ENCODE results near the gene OAT. TPM values are rescaled to one million over a fixed set of nuclear protein-coding genes. Genes with fewer than 3 reads are reported as not detected.
"Not testable (repeated sequence)": the region's sequence is repeated elsewhere in the genome, so short reads cannot be mapped to it uniquely, and the experiment has no call there.

The OAT gene
- total RNA-seq, 1 donor from 2014 or later, result 45.8 TPM

GRCh38 chr10:124378881-124379471, 39.7 kb downstream of the OAT start:
- H3K4me3 Mint-ChIP-seq (ENCODE audit: low read depth), result no peak overlapping the region

GRCh38 chr10:124378271-124378670, 40.5 kb downstream of the OAT start:
- no peaks in the 10 kb centered on the region for H3K9me3 Mint-ChIP-seq
- no peak for DNase-seq (ENCODE audit: low spot score)
- H3K27ac Mint-ChIP-seq, result no peak overlapping the region
- H3K36me3 Mint-ChIP-seq (ENCODE audit: low read depth), result no peaks in the 10 kb centered on the region
- no peak overlapping the region for H3K4me3 Mint-ChIP-seq (ENCODE audit: low read depth)
- intact Hi-C loops (cut with micrococcal nuclease), result no loop called here
- no peaks in the 10 kb centered on the region for H3K4me1 Mint-ChIP-seq (ENCODE audit: low read depth)
- peaks cover 23% of the 10 kb centered on the region for H3K27me3 Mint-ChIP-seq (ENCODE audit: low read depth)

More at GRCh38 chr10:124378881-124379471, 39.7 kb downstream of the OAT start:
- no peaks in the 10 kb centered on the region for H3K9me3 Mint-ChIP-seq
- H3K4me1 Mint-ChIP-seq (ENCODE audit: low read depth), result no peaks in the 10 kb centered on the region
- peaks cover 25% of the 10 kb centered on the region for H3K27me3 Mint-ChIP-seq (ENCODE audit: low read depth)
- DNase-seq (ENCODE audit: low spot score), result no peak
- no peak overlapping the region for H3K27ac Mint-ChIP-seq
- intact Hi-C loops (cut with micrococcal nuclease), result no loop called here
- no peaks in the 10 kb centered on the region for H3K36me3 Mint-ChIP-seq (ENCODE audit: low read depth)

GRCh38 chr10:124377101-124377500, 41.6 kb downstream of the OAT start:
- no peaks in the 10 kb centered on the region for H3K9me3 Mint-ChIP-seq
- no peak for DNase-seq (ENCODE audit: low spot score)
- peaks cover 24% of the 10 kb centered on the region for H3K27me3 Mint-ChIP-seq (ENCODE audit: low read depth)
- H3K4me1 Mint-ChIP-seq (ENCODE audit: low read depth), result no peaks in the 10 kb centered on the region
- H3K4me3 Mint-ChIP-seq (ENCODE audit: low read depth), result no peak overlapping the region
- H3K36me3 Mint-ChIP-seq (ENCODE audit: low read depth), result no peaks in the 10 kb centered on the region
- intact Hi-C loops (cut with micrococcal nuclease), result no loop called here
- H3K27ac Mint-ChIP-seq, result no peak overlapping the region

- Mint-ChIP-seq H3K9me3 (no peaks in the 10 kb centered on the region), H3K27me3 (ENCODE audit: low read depth) (peaks cover 24% of the 10 kb centered on the region)
Measured at GRCh38 chr10:124376411-124376810, 42.3 kb downstream of the OAT start.

GRCh38 chr10:124375691-124376090, 43.0 kb downstream of the OAT start:
- H3K27me3 Mint-ChIP-seq (ENCODE audit: low read depth), result peaks cover 20% of the 10 kb centered on the region
- intact Hi-C loops (cut with micrococcal nuclease), result no loop called here
- no peak overlapping the region for H3K4me3 Mint-ChIP-seq (ENCODE audit: low read depth)
- DNase-seq (ENCODE audit: low spot score), result no peak
- no peaks in the 10 kb centered on the region for H3K36me3 Mint-ChIP-seq (ENCODE audit: low read depth)
- H3K27ac Mint-ChIP-seq, result no peak overlapping the region
- H3K9me3 Mint-ChIP-seq, result no peaks in the 10 kb centered on the region
- H3K4me1 Mint-ChIP-seq (ENCODE audit: low read depth), result no peaks in the 10 kb centered on the region

More at GRCh38 chr10:124376411-124376810, 42.3 kb downstream of the OAT start:
- intact Hi-C loops (cut with micrococcal nuclease), result no loop called here
- H3K4me1 Mint-ChIP-seq (ENCODE audit: low read depth), result no peaks in the 10 kb centered on the region
- no peak for DNase-seq (ENCODE audit: low spot score)
- H3K27ac Mint-ChIP-seq, result no peak overlapping the region
- H3K4me3 Mint-ChIP-seq (ENCODE audit: low read depth), result no peak overlapping the region
- H3K36me3 Mint-ChIP-seq (ENCODE audit: low read depth), result no peaks in the 10 kb centered on the region

GRCh38 chr10:124375353-124375614, 43.4 kb downstream of the OAT start:
- no peak overlapping the region for H3K4me3 Mint-ChIP-seq (ENCODE audit: low read depth)
- H3K4me1 Mint-ChIP-seq (ENCODE audit: low read depth), result no peaks in the 10 kb centered on the region
- H3K36me3 Mint-ChIP-seq (ENCODE audit: low read depth), result no peaks in the 10 kb centered on the region
- DNase-seq (ENCODE audit: low spot score), result no peak
- peaks cover 16% of the 10 kb centered on the region for H3K27me3 Mint-ChIP-seq (ENCODE audit: low read depth)
- no peak overlapping the region for H3K27ac Mint-ChIP-seq
- H3K9me3 Mint-ChIP-seq, result no peaks in the 10 kb centered on the region
- intact Hi-C loops (cut with micrococcal nuclease), result no loop called here

GRCh38 chr10:124374535-124375352, 44.0 kb downstream of the OAT start:
- Mint-ChIP-seq H3K27me3 (ENCODE audit: low read depth) (peaks cover 11% of the 10 kb centered on the region), H3K36me3 (ENCODE audit: low read depth) (no peaks in the 10 kb centered on the region), H3K4me3 (ENCODE audit: low read depth) (no peak overlapping the region), H3K9me3 (no peaks in the 10 kb centered on the region), H3K4me1 (ENCODE audit: low read depth) (no peaks in the 10 kb centered on the region), H3K27ac (no peak overlapping the region)
- DNase-seq (ENCODE audit: low spot score), result no peak
- intact Hi-C loops (cut with micrococcal nuclease), result no loop called here

- intact Hi-C loops (cut with micrococcal nuclease), result no loop called here
- H3K9me3 Mint-ChIP-seq, result no peaks in the 10 kb centered on the region
- H3K36me3 Mint-ChIP-seq (ENCODE audit: low read depth), result no peaks in the 10 kb centered on the region
- no peak for DNase-seq (ENCODE audit: low spot score)
- no peaks in the 10 kb centered on the region for H3K4me1 Mint-ChIP-seq (ENCODE audit: low read depth)
- H3K4me3 Mint-ChIP-seq (ENCODE audit: low read depth), result no peak overlapping the region
- H3K27ac Mint-ChIP-seq, result no peak overlapping the region
- H3K27me3 Mint-ChIP-seq (ENCODE audit: low read depth), result peaks cover 11% of the 10 kb centered on the region
Measured at GRCh38 chr10:124372899-124373298, 45.8 kb downstream of the OAT start.

GRCh38 chr10:124370426-124370825, 48.3 kb downstream of the OAT start:
- Mint-ChIP-seq H3K4me3 (ENCODE audit: low read depth) (no peak overlapping the region), H3K4me1 (ENCODE audit: low read depth) (no peaks in the 10 kb centered on the region), H3K27ac (no peak overlapping the region), H3K9me3 (no peaks in the 10 kb centered on the region), H3K27me3 (ENCODE audit: low read depth) (peaks cover 10% of the 10 kb centered on the region), H3K36me3 (ENCODE audit: low read depth) (no peaks in the 10 kb centered on the region)
- intact Hi-C loops (cut with micrococcal nuclease), result no loop called here
- DNase-seq (ENCODE audit: low spot score), result no peak

- Mint-ChIP-seq H3K27ac (no peak overlapping the region), H3K9me3 (no peaks in the 10 kb centered on the region), H3K27me3 (ENCODE audit: low read depth) (peaks cover 10% of the 10 kb centered on the region), H3K4me3 (ENCODE audit: low read depth) (no peak overlapping the region), H3K4me1 (ENCODE audit: low read depth) (no peaks in the 10 kb centered on the region), H3K36me3 (ENCODE audit: low read depth) (no peaks in the 10 kb centered on the region)
- intact Hi-C loops (cut with micrococcal nuclease), result no loop called here
- DNase-seq (ENCODE audit: low spot score), result no peak
Measured at GRCh38 chr10:124369986-124370385, 48.7 kb downstream of the OAT start.

GRCh38 chr10:124369533-124369932, 49.2 kb downstream of the OAT start:
- H3K36me3 Mint-ChIP-seq (ENCODE audit: low read depth); H3K27me3 Mint-ChIP-seq (ENCODE audit: low read depth); DNase-seq (ENCODE audit: low spot score); H3K4me3 Mint-ChIP-seq (ENCODE audit: low read depth); intact Hi-C loops (cut with micrococcal nuclease); H3K4me1 Mint-ChIP-seq (ENCODE audit: low read depth); H3K9me3 Mint-ChIP-seq; H3K27ac Mint-ChIP-seq: not testable (repeated sequence)

GRCh38 chr10:124369066-124369465, 49.7 kb downstream of the OAT start:
- Mint-ChIP-seq H3K27ac (no peak overlapping the region), H3K4me1 (ENCODE audit: low read depth) (no peaks in the 10 kb centered on the region)
- intact Hi-C loops (cut with micrococcal nuclease), result no loop called here

GRCh38 chr10:124367936-124368335, 50.8 kb downstream of the OAT start:
- Mint-ChIP-seq H3K27ac (no peak overlapping the region), H3K4me1 (ENCODE audit: low read depth) (no peaks in the 10 kb centered on the region), H3K4me3 (ENCODE audit: low read depth) (no peak overlapping the region), H3K27me3 (ENCODE audit: low read depth) (peaks cover 8% of the 10 kb centered on the region), H3K9me3 (no peaks in the 10 kb centered on the region), H3K36me3 (ENCODE audit: low read depth) (no peaks in the 10 kb centered on the region)
- no peak for DNase-seq (ENCODE audit: low spot score)
- intact Hi-C loops (cut with micrococcal nuclease), result no loop called here

More at GRCh38 chr10:124369066-124369465, 49.7 kb downstream of the OAT start:
- DNase-seq (ENCODE audit: low spot score), result no peak
- Mint-ChIP-seq H3K9me3 (no peaks in the 10 kb centered on the region), H3K27me3 (ENCODE audit: low read depth) (peaks cover 10% of the 10 kb centered on the region), H3K4me3 (ENCODE audit: low read depth) (no peak overlapping the region), H3K36me3 (ENCODE audit: low read depth) (no peaks in the 10 kb centered on the region)

Measured in activated T-helper 2 cell treated with anti-CD3 and anti-CD28 coated beads, Interferon-gamma antibody, Interleukin-2, Interleukin-4, amounts not matched to agents 10 μg/mL and 5 μg/mL and 100 μg/mL, durations not matched to agents 14 hours and 24 hours and 36 hours (primary cell).